Activated effector memory CD4-positive, alpha-beta T cell treated with anti-CD3 and anti-CD28 coated beads, Interleukin-2, amount 50 U/mL, for 16 hours (primary cell): ENCODE results near the gene LPAR2.

ENCODE experiments used
- DNase-seq: peaks from one replicate; pipeline ENCODE4 v3.0.0-alpha.2; 2020

Gene LPAR2

DNA sequence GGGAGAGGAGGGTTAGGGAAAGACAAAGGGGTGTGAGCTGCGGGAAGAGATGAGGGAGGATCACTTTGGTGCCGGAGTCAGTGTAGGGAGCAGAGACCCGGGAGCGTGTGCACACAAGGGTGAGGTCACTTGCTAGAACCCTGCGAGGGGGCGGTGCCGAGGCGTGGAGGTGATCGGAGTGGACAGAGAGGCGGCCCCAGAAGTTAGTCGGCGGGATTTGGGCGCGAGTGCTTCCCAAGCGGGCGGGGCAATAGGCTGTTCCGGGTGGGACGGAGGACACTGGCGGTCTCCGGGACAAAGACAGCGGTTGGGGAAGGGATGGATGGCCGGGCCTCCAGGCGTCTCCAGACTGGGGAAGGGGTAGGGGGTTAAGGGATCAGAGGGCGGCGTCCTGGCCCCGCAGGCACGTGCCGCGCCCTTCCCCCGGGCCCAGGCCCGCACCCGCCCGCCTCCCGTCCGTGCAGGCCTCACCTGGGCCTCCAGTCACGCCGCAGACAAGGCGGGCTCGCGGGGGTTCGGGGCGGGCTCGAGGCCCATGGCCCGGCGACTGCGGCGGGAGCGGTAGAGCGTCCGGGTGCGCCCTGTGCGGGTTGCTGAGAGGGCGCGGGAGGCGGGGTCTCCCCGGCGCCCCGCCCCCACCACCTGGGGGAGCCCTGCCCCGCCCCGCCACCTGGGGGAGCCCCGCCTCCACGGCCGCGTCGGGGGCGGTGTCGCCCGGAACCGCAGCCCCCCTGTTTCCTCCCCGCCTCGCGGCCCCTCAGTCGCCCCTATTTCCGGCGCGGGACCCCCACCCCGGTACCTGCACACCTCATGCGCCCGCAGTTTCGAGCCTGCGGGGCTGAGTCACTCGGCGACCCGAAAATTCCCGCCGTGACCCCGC lies at the start of gene LPAR2:
Gene LPAR2 (minus strand): TSS at position 600 of the 880 bp plus-strand sequence. CDS start 945 bp downstream, outside the sequence.
- DNase-seq = peak; percentile 92

DNA sequence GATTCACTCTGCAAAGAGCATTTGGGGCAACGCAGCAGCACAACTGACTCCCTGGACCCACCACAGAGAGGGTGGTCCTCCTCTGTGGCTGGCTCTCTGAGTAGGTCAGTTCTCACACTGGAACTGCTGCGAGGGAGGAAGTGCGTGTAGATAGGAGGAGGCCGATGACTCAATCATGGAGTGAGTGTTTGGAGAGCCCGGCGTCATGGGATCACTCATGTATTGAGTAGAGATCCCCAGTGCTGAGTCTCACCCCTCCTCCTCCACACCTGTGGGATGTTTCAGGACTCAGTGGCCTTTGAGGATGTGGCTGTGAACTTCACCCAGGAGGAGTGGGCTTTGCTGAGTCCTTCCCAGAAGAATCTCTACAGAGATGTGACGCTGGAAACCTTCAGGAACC lies 49.6 kb upstream of the LPAR2 start:
- no peak for DNase-seq

DNA sequence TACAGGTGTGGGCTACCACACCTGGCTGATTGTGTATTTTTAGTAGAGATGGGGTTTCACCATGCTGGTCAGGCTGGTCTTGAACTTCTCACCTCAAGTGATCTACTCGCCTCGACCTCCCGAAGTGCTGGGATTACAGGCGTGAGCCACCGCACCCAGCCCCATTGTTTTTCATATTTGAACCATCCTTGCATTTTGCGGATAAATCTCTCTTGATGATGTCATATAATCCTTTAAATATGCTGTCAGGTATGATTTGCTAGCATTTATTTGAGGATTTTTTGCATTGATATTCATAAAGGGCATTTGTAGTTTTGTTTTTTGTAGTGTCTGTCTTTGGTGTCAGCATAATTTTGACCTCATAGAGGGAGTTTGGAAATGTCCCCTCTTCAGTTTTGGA lies 46.3 kb upstream of the LPAR2 start:
- DNase-seq = no peak

- DNase-seq = no peak
Observed at GRCh38 chr19:19672816-19673215, 44.8 kb upstream of the LPAR2 start.

- DNase-seq = no peak
Observed at GRCh38 chr19:19670070-19670551, 42.1 kb upstream of the LPAR2 start.

- DNase-seq = peak; percentile 97
Observed at GRCh38 chr19:19668230-19669012, 40.4 kb upstream of the LPAR2 start, which contains the start of gene ZNF101. ZNF101 (plus strand) TSS chr19:19668839; CDS start chr19:19668964, 125 bp downstream.

DNA sequence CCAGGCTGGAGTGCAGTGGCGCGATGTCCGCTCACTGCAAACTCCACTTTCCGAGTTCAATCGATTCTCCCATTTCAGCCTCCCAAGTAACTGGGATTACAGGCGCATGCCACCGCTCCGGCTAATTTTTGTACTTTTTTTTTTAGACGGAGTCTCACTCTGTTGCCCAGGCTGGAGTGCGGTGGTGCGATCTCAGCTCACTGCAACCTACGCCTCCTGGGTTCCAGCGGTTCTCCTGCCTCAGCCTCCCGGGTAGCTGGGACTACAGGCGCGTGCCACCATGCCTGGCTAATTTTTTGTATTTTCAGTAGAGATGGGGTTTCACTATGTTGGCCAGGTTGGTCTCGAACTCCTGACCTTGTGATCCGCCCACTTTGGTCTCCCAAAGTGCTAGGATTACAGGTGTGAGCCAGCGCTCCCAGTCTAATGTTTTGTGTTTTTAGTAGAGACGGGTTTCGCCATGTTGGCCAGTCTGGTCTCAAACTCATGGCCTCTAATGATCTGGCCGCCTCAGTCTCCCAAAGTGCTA lies 37.5 kb upstream of the LPAR2 start:
- peak; percentile 56 for DNase-seq

DNA sequence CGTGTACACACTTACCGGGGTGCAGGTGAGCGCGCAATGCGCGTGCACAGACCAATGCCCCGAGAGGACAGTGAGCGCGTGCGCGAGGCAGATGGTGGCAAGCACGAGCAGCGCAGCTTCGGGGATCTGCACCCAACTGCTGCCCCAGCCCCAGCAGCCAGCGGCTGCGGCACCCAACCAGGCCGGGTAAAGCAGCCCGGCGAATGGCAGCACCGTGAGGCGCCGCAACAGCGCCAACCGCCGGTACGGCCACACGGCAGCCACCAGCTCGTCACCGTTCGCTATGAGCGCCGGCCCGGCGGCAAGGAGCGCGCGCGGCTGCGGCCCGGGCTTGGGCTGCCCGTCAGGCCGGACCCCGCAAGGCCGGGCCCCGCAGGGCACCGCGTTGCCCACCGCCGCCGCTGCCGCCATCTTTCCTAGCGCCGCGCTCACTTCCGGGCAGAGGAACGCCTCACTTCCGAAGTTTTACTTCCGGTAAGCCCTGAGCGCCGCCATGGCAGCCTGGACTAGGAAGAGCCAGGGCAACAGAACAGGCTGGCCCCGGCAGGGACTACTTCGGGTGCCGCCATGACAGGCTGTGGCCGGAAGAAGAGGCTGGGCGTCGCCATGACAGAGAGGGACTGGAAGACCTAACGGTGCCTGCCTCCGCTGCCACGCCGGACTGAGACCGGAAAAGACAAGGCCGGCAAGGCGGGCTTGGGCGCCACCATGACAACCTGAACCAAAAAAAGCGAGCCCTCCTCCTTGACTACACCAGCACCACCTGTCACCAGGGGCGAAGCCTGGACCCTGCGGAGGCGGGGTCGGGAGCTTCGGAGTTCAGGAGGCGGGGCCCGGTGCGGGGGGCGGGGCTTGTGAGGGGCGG lies 35.5 kb upstream of the LPAR2 start, which contains the start of gene ATP13A1:
Gene ATP13A1 (minus strand): TSS at position 421 of the 865 bp plus-strand sequence. CDS start 10 bp downstream, at position 411.
- peak; percentile 98 for DNase-seq

DNA sequence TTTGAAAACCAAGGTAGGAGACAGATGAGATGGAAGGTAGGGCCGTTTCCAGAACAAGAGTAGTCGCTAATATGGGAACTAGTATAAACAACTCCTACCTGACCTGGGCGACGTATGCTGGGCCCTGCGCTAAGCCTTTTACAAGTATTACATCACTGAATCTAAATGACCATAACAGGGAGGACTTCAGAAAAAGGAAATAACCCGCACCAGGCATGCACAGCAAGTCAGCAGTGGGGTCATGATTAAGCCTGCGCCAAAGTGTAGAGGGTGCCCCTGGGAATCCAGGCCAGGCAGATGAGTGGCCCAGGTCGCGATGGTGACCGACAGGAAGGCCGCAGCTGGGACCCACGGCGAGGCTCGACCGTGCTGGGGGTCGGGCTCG lies 34.8 kb upstream of the LPAR2 start:
- no peak for DNase-seq

DNA sequence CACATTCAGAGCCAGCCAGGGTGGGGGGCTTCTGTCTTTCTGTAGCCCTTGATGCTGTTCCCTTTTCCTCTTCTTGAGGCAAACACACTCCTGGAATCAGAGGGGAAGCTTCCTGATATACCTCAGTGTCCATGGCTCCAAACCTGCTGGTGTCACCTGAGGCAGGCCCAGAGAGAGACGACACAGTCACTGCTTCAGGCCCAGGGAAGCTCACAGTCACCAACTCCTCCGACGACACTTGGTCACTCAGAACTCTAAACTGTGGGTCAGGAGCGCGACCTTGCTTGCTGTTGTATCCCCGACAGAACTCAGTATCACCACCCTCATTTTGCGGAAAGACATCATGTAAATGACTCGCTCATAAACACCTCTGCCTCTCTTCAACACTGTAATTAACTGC lies 34.3 kb upstream of the LPAR2 start:
- DNase-seq = no peak

- peak; percentile 80 for DNase-seq
Observed at GRCh38 chr19:19661675-19662251, 33.7 kb upstream of the LPAR2 start.

- no peak for DNase-seq
Observed at GRCh38 chr19:19661141-19661674, 33.2 kb upstream of the LPAR2 start.

DNA sequence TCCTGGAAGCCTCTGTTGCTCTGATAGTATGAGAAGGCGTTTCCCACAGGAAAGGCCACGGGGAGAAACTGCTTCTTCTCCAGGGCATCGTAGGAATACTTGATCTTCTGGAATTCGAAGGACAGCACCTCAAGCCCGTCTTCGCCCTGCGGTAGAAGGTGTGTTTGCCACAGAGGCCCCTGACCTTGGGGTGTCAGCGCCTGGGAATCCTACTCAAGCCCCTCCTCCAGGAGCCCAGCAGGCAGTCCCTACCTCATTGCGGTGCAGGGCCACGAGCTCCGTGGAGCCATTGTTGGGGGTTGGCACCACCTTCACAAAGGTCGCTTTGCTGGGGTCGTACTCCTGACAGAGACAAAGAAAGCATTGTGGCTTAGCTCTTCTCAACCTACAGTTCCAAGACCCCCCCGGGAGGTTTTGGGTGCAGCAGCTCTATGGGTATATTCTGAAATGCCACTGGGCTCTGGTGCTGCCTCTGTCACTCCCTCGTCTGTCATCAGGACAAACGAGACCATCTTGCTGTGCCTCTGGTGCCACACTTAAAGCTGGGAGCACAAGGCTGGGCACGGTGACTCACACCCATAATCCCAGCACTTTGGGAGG lies 31.7 kb upstream of the LPAR2 start:
- no peak for DNase-seq

- DNase-seq = no peak
Observed at GRCh38 chr19:19657397-19657783, 29.4 kb upstream of the LPAR2 start.

- no peak for DNase-seq
Observed at GRCh38 chr19:19656451-19657396, 28.7 kb upstream of the LPAR2 start.

DNA sequence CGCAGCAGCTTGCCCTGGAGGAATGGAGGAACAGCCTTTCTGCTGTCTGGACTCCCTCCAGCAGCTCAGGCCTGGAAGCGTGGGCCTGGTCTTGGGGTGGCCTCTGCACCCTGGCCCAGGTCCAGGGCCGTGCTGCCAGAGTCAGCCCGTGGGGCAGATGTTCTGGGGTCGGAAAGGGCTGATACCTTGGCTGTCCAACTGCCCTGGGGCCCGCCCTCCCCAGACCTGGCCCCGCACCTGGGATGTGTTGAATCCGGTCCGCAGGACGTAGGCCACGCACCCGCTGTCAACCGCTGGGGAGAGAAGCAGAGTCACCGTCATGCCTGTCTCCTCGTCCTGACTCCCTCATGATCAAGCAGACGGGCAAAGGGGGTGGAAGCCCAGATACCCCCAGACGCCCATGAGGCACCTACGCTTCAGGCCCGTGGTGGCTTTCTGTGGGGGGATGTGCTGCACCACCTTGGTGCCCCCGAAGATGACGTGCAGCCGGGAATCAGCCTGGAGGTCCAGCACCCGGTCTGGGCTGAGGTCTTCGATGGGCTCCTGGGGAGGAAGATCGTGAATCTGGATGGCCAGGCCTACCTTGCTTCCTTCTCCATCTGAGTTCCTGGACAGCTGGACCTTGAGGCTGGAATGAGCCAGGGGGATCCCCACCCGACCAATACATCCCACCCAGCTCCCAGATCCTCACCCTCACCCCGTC lies 27.8 kb upstream of the LPAR2 start:
- DNase-seq = no peak

DNA sequence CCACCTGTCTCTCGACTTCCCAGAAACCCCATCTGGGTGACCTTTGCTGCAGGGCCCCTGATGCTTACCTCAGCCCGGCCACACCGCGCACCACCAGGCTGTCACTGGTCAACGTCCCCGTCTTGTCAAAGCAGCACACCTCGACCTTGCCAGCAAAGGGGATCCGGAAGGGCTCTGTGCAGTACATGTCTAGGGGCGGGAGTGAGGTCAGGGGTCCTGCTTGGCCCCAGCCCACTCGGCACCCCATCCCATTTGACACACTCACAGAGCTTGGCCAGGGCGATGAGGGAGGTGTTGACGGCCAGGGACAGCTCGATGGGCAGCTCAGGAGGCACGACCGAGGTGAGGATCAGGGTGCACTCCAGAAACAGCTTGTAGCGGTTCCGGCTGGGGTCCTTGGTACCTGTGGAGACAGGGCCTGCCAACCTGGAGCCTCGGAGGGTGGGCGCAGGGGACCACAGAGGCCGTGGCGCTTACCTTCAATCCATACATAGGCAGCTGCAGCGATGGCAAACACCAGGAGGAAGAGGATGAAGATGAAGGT lies 27.1 kb upstream of the LPAR2 start:
- no peak for DNase-seq

DNA sequence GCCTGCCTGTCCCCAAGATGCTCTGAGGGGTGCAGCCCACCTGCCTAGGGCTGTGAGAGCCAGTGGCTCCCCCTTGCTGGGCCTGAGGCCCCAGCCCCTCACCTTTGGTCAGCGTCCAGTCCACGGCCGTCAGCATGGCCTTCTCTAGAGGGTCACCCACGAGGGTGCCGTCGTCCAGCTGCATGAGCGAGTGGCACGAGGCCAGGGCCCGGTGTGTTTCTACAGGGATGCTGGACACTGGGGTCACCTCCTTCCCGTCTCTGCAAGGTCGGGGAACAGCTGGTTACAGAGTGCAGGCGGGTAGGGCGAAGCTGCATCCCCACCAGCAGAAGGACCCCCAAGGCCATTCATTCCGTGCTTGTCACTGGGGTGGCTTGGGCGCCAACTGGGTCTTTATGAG lies 26.4 kb upstream of the LPAR2 start:
- DNase-seq = no peak

- no peak for DNase-seq
Observed at GRCh38 chr19:19653597-19654147, 25.7 kb upstream of the LPAR2 start.
